WTC11 (cell line): ENCODE measurements around the gene CELF4.

Source experiments
- MXD4 ChIP-seq: fragments of 250-450 bp; sonication (Bioruptor Pico); IDR thresholded peaks from 2 replicates; pipeline ENCODE4 v1.8.0; 2021; ENCODE audit warnings: mild to moderate bottlenecking, moderate library complexity, borderline replicate concordance
- NFYB ChIP-seq: sonication (generic); formaldehyde crosslinking; conservative IDR thresholded peaks from 2 replicates; pipeline ENCODE4 v1.8.0; 2022; ENCODE audit warnings: low read depth, missing genetic modification reagents
- SMAD3 ChIP-seq: sonication (generic); formaldehyde crosslinking; IDR thresholded peaks from 2 replicates; pipeline ENCODE4 v1.8.0; 2022; ENCODE audit warnings: missing genetic modification reagents, mild to moderate bottlenecking, borderline replicate concordance
- TF ChIP-seq, protein P1 (sequence below): sonication (generic); formaldehyde crosslinking; IDR thresholded peaks from 2 replicates; pipeline ENCODE4 v1.8.1; 2022; ENCODE audit warnings: low read depth, mild to moderate bottlenecking, moderate library complexity, missing genetic modification reagents, borderline replicate concordance

DNA sequence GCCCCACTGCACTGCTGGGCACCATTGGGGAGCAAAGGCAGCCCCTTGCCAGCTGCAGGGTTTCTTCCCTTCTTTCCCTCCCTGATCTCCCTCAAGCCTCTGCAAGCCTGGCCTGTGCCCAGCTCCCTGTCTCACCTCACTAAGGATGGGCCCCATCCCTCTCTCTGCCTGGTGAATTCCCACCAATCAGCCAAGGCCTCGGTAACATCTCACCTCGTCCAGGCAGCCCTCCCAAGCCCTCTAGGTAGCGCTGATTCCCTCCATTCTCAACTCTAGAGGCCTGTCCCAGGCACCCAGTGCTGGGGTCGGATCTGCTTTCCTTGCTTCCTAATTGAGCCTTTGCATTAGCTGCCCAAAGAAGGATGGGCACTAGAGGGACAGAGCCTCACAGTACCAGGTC, 63.0 kb downstream of the CELF4 start:
- no peak for TF ChIP-seq SMAD3 (CRISPR knock-in tag)
- TF ChIP-seq NFYB (CRISPR knock-in tag): no peak
- TF ChIP-seq, protein P1, sequence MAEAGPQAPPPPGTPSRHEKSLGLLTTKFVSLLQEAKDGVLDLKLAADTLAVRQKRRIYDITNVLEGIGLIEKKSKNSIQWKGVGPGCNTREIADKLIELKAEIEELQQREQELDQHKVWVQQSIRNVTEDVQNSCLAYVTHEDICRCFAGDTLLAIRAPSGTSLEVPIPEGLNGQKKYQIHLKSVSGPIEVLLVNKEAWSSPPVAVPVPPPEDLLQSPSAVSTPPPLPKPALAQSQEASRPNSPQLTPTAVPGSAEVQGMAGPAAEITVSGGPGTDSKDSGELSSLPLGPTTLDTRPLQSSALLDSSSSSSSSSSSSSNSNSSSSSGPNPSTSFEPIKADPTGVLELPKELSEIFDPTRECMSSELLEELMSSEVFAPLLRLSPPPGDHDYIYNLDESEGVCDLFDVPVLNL (CRISPR knock-in tag): no peak
- TF ChIP-seq MXD4 (CRISPR knock-in tag): no peak
